ENCODE measurements around the gene RAB27A.
"Not testable (repeated sequence)": the region's sequence is repeated elsewhere in the genome, so short reads cannot be mapped to it uniquely, and the experiment has no call there.

Gene RAB27A
- long read RNA-seq, donor 1, transcript RAB27A-201 (7 exons, 3,446 nt): major isoform, 5 of 15 reads
- long read RNA-seq, donor 1, partial matches to known transcripts: 0 of 15 reads
- long read RNA-seq, donor 1, other reads (novel, unspliced or antisense): 9 of 15 reads
- long read RNA-seq, donor 2, partial matches to known transcripts: 0 of 3 reads
- long read RNA-seq, donor 2, other reads (novel, unspliced or antisense): 0 of 3 reads
- long read RNA-seq, donor 3: 0 reads
- long read RNA-seq, donor 4, partial matches to known transcripts: 0 of 2 reads
- long read RNA-seq, donor 4, other reads (novel, unspliced or antisense): 0 of 2 reads
- long read RNA-seq, donor 5, partial matches to known transcripts: 0 of 7 reads
- long read RNA-seq, donor 5, other reads (novel, unspliced or antisense): 5 of 7 reads
- long read RNA-seq, donor 6, partial matches to known transcripts: 0 of 2 reads
- long read RNA-seq, donor 6, other reads (novel, unspliced or antisense): 0 of 2 reads
- long read RNA-seq, donor 7: 0 reads
- long read RNA-seq, donor 8, partial matches to known transcripts: 0 of 3 reads
- long read RNA-seq, donor 8, other reads (novel, unspliced or antisense): 0 of 3 reads

GRCh38 chr15:55289746-55290527, at the start of gene RAB27A:
TSS of gene RAB27A (minus strand) at chr15:55289813. CDS start at chr15:55234934, 54,879 bp downstream.
- DNase-seq: peak; percentile 91

GRCh38 chr15:55337160-55337559, 47.5 kb upstream of the RAB27A start:
- DNase-seq: no peak

- DNase-seq: no peak
Observed at GRCh38 chr15:55334997-55335396, 45.4 kb upstream of the RAB27A start.

- DNase-seq: no peak
Observed at GRCh38 chr15:55334371-55334770, 44.8 kb upstream of the RAB27A start.

- DNase-seq: no peak
Observed at GRCh38 chr15:55327387-55327786, 37.8 kb upstream of the RAB27A start.

- DNase-seq: no peak
Observed at GRCh38 chr15:55322467-55322866, 32.9 kb upstream of the RAB27A start.

GRCh38 chr15:55320963-55321362, 31.4 kb upstream of the RAB27A start:
- no peak for DNase-seq

- no peak for DNase-seq
Observed at GRCh38 chr15:55320238-55320550, 30.6 kb upstream of the RAB27A start.

- no peak for DNase-seq
Observed at GRCh38 chr15:55319537-55320237, 30.1 kb upstream of the RAB27A start.

GRCh38 chr15:55318588-55319494, 29.2 kb upstream of the RAB27A start, which contains the start of the genes PIGB and PIGBOS1:
TSS of gene PIGB (plus strand) at chr15:55319222. CDS start at chr15:55319251, 29 bp downstream.
TSS of gene PIGBOS1 (minus strand) at chr15:55319123. CDS start at chr15:55317792, 1,331 bp downstream.
- DNase-seq: peak; percentile 94

GRCh38 chr15:55302801-55303200, 13.2 kb upstream of the RAB27A start:
- DNase-seq: not testable (repeated sequence)

- DNase-seq: no peak
Observed at GRCh38 chr15:55297315-55297714, 7.7 kb upstream of the RAB27A start.

GRCh38 chr15:55290528-55291057, 980 bp upstream of the RAB27A start:
- no peak for DNase-seq

GRCh38 chr15:55289011-55289745, 435 bp downstream of the RAB27A start:
- peak; percentile 69 for DNase-seq

GRCh38 chr15:55288006-55288717, 1.5 kb downstream of the RAB27A start:
- no peak for DNase-seq

- DNase-seq: not testable (repeated sequence)
Observed at GRCh38 chr15:55286442-55287189, 3.0 kb downstream of the RAB27A start.

- DNase-seq: no peak
Observed at GRCh38 chr15:55284426-55284825, 5.2 kb downstream of the RAB27A start.

- no peak for DNase-seq
Observed at GRCh38 chr15:55283379-55284147, 6.0 kb downstream of the RAB27A start.

Measured in right kidney (tissue), 9 donors.